Endodermal cell (in vitro differentiated cells): Measurements from ENCODE around the gene DPPA2. TPM values are rescaled to one million over a fixed set of nuclear protein-coding genes. Genes with fewer than 3 reads are reported as not detected.

Experiments
- DNase-seq: peaks from one replicate; pipeline ENCODE4 v3.0.0-alpha.2; 2017
- H3K27ac ChIP-seq: 2 replicates; pipeline ENCODE4 v1.5.1; 2013; ENCODE audit warnings: mild to moderate bottlenecking, low read depth, low read length, moderate library complexity
- H3K27me3 ChIP-seq: 2 replicates; pipeline ENCODE4 v1.6.1; 2013; ENCODE audit warnings: mild to moderate bottlenecking, low read length, moderate library complexity; ENCODE audit not compliant: insufficient read depth, control insufficient read depth, poor library complexity, severe bottlenecking
- H3K36me3 ChIP-seq: 2 replicates; pipeline ENCODE4 v1.7.0; 2013; ENCODE audit warnings: mild to moderate bottlenecking, low read length, moderate library complexity; ENCODE audit not compliant: control insufficient read depth, insufficient read depth
- H3K4me1 ChIP-seq: one replicate; pipeline ENCODE4 v1.7.0; 2013; ENCODE audit warnings: low read length; ENCODE audit not compliant: control insufficient read depth, insufficient read depth
- H3K4me3 ChIP-seq: 2 replicates; pipeline ENCODE4 v1.5.1; 2013; ENCODE audit warnings: mild to moderate bottlenecking, low read length, moderate library complexity
- H3K9ac ChIP-seq: 2 replicates; pipeline ENCODE4 v1.6.1; 2013; ENCODE audit warnings: mild to moderate bottlenecking, low read length, moderate library complexity; ENCODE audit not compliant: poor library complexity, severe bottlenecking; ENCODE audit errors: extremely low read depth
- H3K9me3 ChIP-seq: 2 replicates; pipeline ENCODE4 v1.6.1; 2013; ENCODE audit warnings: mild to moderate bottlenecking, low read length, moderate library complexity; ENCODE audit not compliant: control insufficient read depth
- H3K27ac Mint-ChIP-seq: 2 replicates; pipeline ENCODE4 v1.8.0; 2020; ENCODE audit warnings: mixed read lengths
- H3K27me3 Mint-ChIP-seq: 2 replicates; pipeline ENCODE4 v1.8.0; 2021; ENCODE audit warnings: mild to moderate bottlenecking, mixed read lengths; ENCODE audit not compliant: insufficient read depth
- H3K36me3 Mint-ChIP-seq: 2 replicates; pipeline ENCODE4 v1.8.0; 2020; ENCODE audit warnings: low read depth, mixed read lengths
- H3K4me1 Mint-ChIP-seq: 2 replicates; pipeline ENCODE4 v1.8.0; 2020; ENCODE audit warnings: mixed read lengths
- H3K4me3 Mint-ChIP-seq: 2 replicates; pipeline ENCODE4 v1.8.0; 2020; ENCODE audit warnings: mild to moderate bottlenecking, moderate library complexity, mixed read lengths
- H3K9me3 Mint-ChIP-seq: 2 replicates; pipeline ENCODE4 v1.8.0; 2020; ENCODE audit warnings: mild to moderate bottlenecking, mixed read lengths
- WGBS, 2 experiments: methylation state at CpG; one replicate each; pipeline versions ENCODE4 v1.1.5 to v1.1.7; 2013; ENCODE audit warnings: missing lambda C conversion rate in 2 of 2, mixed read lengths in 1 of 2; ENCODE audit not compliant: insufficient coverage in 1 of 2, insufficient read length in 1 of 2; 5-methylcytosine and 5-hydroxymethylcytosine counted together
- total RNA-seq, 2 donors: library from RNA; stranded (reverse); fragmentation: NEBNext Ultra II Directional in 1 of 2; extraction: Animal tissue kit (Norgen Biotek cat#: 25700) in 1 of 2; gene quantifications; 2 replicates in 1 of 2; 3 replicates in 1 of 2; pipeline ENCODE4 v1.2.1, GENCODE V29; 2021
- TF ChIP-seq, protein P1 (sequence below): fragments of 200-600 bp; sonication (generic); conservative IDR thresholded peaks from 2 replicates; pipeline ENCODE4 v1.5.0; 2021; ENCODE audit warnings: antibody characterized with exemption, mild to moderate bottlenecking

Gene DPPA2
- total RNA-seq, 2 donors from 2014 or later, result 1.7 to 3.1 TPM

DNA sequence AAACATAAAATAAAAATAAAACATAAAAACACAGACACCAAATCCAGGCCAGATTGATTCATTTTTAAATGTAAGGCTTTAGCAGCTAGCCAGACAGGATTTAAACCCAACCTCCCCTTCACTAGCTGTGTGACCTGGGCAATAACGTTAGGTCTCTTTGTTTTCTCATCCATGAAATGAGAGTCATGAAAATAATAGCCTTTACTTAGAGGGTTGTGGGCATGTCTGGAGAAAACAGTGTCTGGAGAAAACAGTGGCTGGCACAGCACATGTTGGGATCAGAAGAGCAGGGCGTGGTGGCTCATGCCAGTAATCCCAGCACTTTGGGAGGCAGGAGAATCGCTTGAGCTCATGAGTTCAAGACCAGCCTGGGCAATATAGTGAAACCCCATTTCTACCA lies 22.9 kb upstream of the DPPA2 start:
- Histone ChIP-seq H3K9ac (no peak overlapping the region), H3K27ac (no peak overlapping the region), H3K9me3 (no peaks in the 10 kb centered on the region), H3K27me3 (no peaks in the 10 kb centered on the region), H3K36me3 (no peaks in the 10 kb centered on the region), H3K4me1 (no peaks in the 10 kb centered on the region), H3K4me3 (no peak overlapping the region)
- peaks cover 19% of the 10 kb centered on the region for H3K36me3 Mint-ChIP-seq
- H3K27ac Mint-ChIP-seq, result peak overlapping the region; percentile 88
- TF ChIP-seq, protein P1, sequence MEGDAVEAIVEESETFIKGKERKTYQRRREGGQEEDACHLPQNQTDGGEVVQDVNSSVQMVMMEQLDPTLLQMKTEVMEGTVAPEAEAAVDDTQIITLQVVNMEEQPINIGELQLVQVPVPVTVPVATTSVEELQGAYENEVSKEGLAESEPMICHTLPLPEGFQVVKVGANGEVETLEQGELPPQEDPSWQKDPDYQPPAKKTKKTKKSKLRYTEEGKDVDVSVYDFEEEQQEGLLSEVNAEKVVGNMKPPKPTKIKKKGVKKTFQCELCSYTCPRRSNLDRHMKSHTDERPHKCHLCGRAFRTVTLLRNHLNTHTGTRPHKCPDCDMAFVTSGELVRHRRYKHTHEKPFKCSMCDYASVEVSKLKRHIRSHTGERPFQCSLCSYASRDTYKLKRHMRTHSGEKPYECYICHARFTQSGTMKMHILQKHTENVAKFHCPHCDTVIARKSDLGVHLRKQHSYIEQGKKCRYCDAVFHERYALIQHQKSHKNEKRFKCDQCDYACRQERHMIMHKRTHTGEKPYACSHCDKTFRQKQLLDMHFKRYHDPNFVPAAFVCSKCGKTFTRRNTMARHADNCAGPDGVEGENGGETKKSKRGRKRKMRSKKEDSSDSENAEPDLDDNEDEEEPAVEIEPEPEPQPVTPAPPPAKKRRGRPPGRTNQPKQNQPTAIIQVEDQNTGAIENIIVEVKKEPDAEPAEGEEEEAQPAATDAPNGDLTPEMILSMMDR, result no peak
- H3K4me1 Mint-ChIP-seq, result peaks cover 23% of the 10 kb centered on the region
- H3K4me3 Mint-ChIP-seq, result peak overlapping the region; percentile 92
- WGBS, 2 experiments, result 76 to 100% methylated on average over 1 to 3 of the region's 3 CpGs
- H3K27me3 Mint-ChIP-seq, result no peaks in the 10 kb centered on the region
- H3K9me3 Mint-ChIP-seq, result no peaks in the 10 kb centered on the region
- DNase-seq, result no peak

DNA sequence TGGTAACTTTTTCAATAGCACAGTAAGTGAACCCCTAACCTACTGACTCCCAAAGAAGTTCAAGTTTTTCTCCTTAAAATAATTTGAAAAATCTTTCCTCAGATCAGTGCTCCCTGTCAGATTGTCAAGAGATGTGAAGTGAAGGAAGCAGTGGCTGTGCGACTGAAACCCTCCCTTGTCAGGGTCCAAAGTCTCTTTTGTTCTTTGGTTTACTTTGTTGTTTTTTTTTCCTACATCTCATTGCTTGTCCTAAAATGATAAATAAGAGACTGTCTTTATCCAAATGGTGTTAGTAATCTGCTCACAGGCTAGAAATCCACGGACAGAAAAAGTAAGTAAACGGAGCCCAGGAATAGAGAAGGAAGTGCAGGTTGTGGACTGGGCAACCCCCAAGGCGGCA lies 22.0 kb upstream of the DPPA2 start:
- no peak for DNase-seq
- no peaks in the 10 kb centered on the region for H3K4me1 ChIP-seq
- Mint-ChIP-seq H3K4me3 (peak overlapping the region; percentile 92), H3K27me3 (no peaks in the 10 kb centered on the region), H3K9me3 (no peaks in the 10 kb centered on the region), H3K36me3 (peaks cover 27% of the 10 kb centered on the region), H3K27ac (peak overlapping the region; percentile 96), H3K4me1 (peaks cover 31% of the 10 kb centered on the region)
- H3K9ac ChIP-seq, result no peak overlapping the region
- no peak overlapping the region for H3K27ac ChIP-seq
- no peaks in the 10 kb centered on the region for H3K27me3 ChIP-seq
- H3K36me3 ChIP-seq, result peaks cover 9% of the 10 kb centered on the region
- TF ChIP-seq, protein P1, result no peak
- H3K4me3 ChIP-seq, result peak overlapping the region; percentile 95
- WGBS, 2 experiments, result 48 to 71% methylated on average over 3 to 4 of the region's 4 CpGs
- H3K9me3 ChIP-seq, result no peaks in the 10 kb centered on the region

- no peaks in the 10 kb centered on the region for H3K27me3 Mint-ChIP-seq
- no peaks in the 10 kb centered on the region for H3K9me3 Mint-ChIP-seq
- peaks cover 36% of the 10 kb centered on the region for H3K36me3 Mint-ChIP-seq
- peak; percentile 87 for DNase-seq
- peak within 1 kb of the TSS; percentile 96 for H3K27ac Mint-ChIP-seq
- TF ChIP-seq, protein P1, result no peak
- H3K4me3 Mint-ChIP-seq, result peak within 1 kb of the TSS; percentile 92
- H3K4me1 ChIP-seq, result no peaks in the 10 kb centered on the region
- 5% methylated on average over 5 of the region's 5 CpGs; no CpG with 5 or more reads in 1 of the 2 experiments for WGBS, 2 experiments
- H3K9ac ChIP-seq, result peak within 1 kb of the TSS; percentile 94
- H3K9me3 ChIP-seq, result no peaks in the 10 kb centered on the region
- peak within 1 kb of the TSS; percentile 89 for H3K27ac ChIP-seq
- peaks cover 36% of the 10 kb centered on the region for H3K4me1 Mint-ChIP-seq
- H3K4me3 ChIP-seq, result peak within 1 kb of the TSS; percentile 95
- no peaks in the 10 kb centered on the region for H3K27me3 ChIP-seq
- peaks cover 18% of the 10 kb centered on the region for H3K36me3 ChIP-seq
Measured at GRCh38 chr3:109337393-109337792, 21.1 kb upstream of the DPPA2 start, which contains the start of gene DPPA4. DPPA4 (minus strand) TSS chr3:109337546; CDS start chr3:109337517, 29 bp downstream.
